ENCODE results near the gene RXRA. TPM values are rescaled to one million over a fixed set of nuclear protein-coding genes. Genes with fewer than 3 reads are reported as not detected.

Gene RXRA
- total RNA-seq, 4 donors from 2014 or later: 39.4 to 81.3 (median 67.4) TPM

DNA sequence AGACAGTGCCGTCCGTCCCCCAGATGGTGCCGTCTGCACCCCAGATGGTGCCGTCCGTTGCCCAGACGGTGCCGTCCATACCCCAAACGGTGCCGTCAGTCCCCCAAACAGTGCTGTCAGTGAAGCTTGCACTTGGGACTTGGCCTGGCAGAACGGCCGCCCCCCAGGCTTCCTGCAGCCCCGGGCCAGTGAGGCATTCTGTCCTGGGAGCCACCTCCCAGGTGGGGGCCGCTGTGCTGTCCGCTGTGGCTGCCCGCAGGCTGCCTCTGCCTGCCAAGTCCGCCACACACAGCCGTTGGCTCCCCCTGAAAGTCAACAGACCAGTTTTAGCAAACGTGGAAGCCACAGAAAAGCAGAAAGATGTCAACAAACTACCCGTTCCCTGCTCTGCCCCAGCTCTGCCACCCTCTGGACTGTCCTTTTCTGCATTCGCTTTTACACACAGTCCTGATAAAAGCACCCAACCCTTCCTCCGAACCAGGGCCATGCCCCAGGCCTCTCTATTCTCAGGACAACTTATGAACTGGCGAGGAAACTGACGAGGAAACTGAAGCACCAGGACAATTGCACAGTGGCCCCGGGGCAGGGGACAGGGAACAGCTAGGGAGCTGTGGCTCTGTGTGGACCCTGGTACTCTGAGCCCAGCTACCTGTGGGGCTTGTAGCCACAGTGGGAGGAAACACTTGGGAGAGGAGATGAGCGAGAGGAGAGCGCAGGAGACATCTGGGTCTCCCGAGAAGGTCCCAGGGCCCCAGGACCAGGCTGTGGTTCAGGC lies 39.6 kb upstream of the RXRA start:
- H3K9me3 ChIP-seq: no peaks in the 10 kb centered on the region
- WGBS, 2 donors: 75 to 78% methylated on average over 25 to 27 of the region's 27 CpGs
- no peaks in the 10 kb centered on the region for H3K36me3 ChIP-seq
- TF ChIP-seq POLR2A (IDR thresholded peaks at IDR 0.05) (no peak), CTCF (IDR thresholded peaks at IDR 0.05) (no peak)
- intact Hi-C loops (cut with DNase I): no loop called here
- H3K4me3 ChIP-seq (replicated peaks in 1 of 3): no peak overlapping the region
- DNase-seq: peak in 1 of 2 donors; percentile 23
- peaks cover 18 to 25% of the 10 kb centered on the region in 2 donors for H3K4me1 ChIP-seq
- no peaks in the 10 kb centered on the region for H3K27me3 ChIP-seq
- H3K27ac ChIP-seq: no peak overlapping the region

GRCh38 chr9:134287591-134288491 lies 38.4 kb upstream of the RXRA start:
- intact Hi-C loops (cut with DNase I): no loop called here
- Histone ChIP-seq H3K9me3 (no peaks in the 10 kb centered on the region), H3K4me3 (replicated peaks in 1 of 3) (no peak overlapping the region), H3K27ac (no peak overlapping the region), H3K4me1 (peaks cover 14 to 20% of the 10 kb centered on the region in 2 donors), H3K36me3 (no peaks in the 10 kb centered on the region), H3K27me3 (no peaks in the 10 kb centered on the region)
- TF ChIP-seq CTCF (IDR thresholded peaks at IDR 0.05) (no peak), POLR2A (IDR thresholded peaks at IDR 0.05) (no peak)
- WGBS, 2 donors: 85 to 92% methylated on average over 14 to 28 of the region's 35 CpGs
- no peak for DNase-seq

DNA sequence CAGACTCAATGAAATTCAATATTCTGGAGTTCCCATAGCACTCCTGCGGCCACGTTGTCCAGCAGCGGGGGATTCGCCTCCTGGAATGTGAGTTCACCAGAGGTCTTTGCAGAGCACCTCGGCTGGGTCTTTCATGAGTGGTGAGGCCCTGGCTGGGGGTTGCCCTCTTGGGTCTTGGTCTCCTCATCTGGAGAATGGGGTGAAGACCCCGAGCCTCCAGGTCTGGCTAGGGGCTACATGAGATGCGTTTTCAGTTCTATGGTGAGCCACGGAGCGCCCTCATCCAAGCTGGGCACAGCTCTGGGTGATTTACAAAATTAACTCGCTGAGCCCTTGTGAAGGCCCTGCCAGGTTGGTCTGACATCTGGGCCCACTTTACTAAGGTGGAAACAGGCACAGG lies 37.5 kb upstream of the RXRA start:
- no peak for DNase-seq
- H3K27me3 ChIP-seq: no peaks in the 10 kb centered on the region
- no peaks in the 10 kb centered on the region for H3K36me3 ChIP-seq
- 96 to 98% methylated on average over 9 to 10 of the region's 10 CpGs for WGBS, 2 donors
- intact Hi-C loops (cut with DNase I): no loop called here
- H3K4me3 ChIP-seq (replicated peaks in 1 of 3): no peak overlapping the region
- H3K27ac ChIP-seq: no peak overlapping the region
- H3K9me3 ChIP-seq: no peaks in the 10 kb centered on the region
- TF ChIP-seq POLR2A (IDR thresholded peaks at IDR 0.05) (no peak), CTCF (IDR thresholded peaks at IDR 0.05) (no peak)
- H3K4me1 ChIP-seq: peaks cover 9 to 17% of the 10 kb centered on the region in 2 donors

DNA sequence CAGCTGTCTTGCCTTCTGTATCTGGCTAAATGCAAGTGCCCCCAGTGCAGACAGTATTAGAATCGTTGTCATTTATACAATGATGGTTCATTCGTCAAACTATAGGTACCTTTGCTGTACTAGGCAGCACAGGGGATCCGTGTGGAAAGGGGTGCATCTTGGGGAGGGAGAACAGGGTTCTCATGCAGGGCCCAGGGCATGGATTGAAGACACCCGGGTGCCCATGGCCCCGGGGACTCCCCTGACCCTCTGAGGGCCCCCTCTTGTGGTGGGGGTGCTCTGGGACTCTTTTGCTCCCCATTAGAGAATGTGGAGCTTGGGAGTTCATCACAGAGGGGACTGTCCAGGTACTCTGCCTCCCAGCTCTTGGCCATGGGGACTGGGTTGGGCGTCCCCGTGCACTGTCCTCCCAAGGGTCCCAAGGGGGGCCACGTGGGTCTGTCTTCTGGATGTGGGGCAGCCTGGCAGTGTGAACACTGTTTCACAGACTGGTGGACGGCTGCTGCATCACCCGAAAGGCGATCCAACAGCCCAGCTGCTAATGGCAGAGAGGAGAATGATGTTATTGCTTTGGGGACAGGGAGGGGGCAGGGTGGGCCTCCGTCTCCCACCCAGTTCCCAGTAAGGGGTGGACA lies 36.9 kb upstream of the RXRA start:
- no peak overlapping the region for H3K27ac ChIP-seq
- TF ChIP-seq CTCF (IDR thresholded peaks at IDR 0.05): no peak
- TF ChIP-seq POLR2A (IDR thresholded peaks at IDR 0.05): no peak
- no peak for DNase-seq
- H3K9me3 ChIP-seq: no peaks in the 10 kb centered on the region
- peaks cover 2 to 15% of the 10 kb centered on the region in 2 donors for H3K4me1 ChIP-seq
- intact Hi-C loops (cut with DNase I): no loop called here
- H3K27me3 ChIP-seq: no peaks in the 10 kb centered on the region
- WGBS, 2 donors: 90 to 91% methylated on average over 8 to 12 of the region's 12 CpGs
- H3K4me3 ChIP-seq (replicated peaks in 1 of 3): no peak overlapping the region
- no peaks in the 10 kb centered on the region for H3K36me3 ChIP-seq

All from thyroid gland (tissue), 4 donors.